HG02981 (cell line): ENCODE results near the gene HES6.
A peak's percentile ranks its signal among the peaks of the same experiment; 100 is the strongest.

Source experiments
- ATAC-seq: cut with Tn5 transposase; IDR thresholded peaks from one replicate; pipeline ENCODE4 v1.9.1; 2021; ENCODE audit warnings: mild to moderate bottlenecking, moderate library complexity; ENCODE audit not compliant: unreplicated experiment

HES6 gene

DNA sequence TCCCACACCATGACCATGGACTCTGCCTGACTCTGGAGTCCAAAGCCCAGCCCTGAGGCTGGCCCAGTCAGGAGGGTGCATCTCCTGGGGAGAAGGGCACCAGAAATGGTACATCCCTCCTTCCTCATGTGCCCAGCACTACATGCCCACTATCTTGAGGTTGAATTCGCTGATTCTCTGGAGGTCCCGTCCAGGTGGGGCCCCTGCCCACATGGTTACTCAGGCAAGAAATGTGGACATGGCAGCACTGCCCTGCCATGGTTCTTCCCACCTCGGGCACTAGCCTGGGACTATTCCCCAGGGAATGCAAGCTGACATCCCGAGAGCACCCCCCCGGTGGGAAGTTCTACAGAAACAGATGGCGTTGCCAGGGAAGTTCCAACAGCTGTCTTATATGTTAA lies 15.3 kb upstream of the HES6 start:
- no peak for ATAC-seq

DNA sequence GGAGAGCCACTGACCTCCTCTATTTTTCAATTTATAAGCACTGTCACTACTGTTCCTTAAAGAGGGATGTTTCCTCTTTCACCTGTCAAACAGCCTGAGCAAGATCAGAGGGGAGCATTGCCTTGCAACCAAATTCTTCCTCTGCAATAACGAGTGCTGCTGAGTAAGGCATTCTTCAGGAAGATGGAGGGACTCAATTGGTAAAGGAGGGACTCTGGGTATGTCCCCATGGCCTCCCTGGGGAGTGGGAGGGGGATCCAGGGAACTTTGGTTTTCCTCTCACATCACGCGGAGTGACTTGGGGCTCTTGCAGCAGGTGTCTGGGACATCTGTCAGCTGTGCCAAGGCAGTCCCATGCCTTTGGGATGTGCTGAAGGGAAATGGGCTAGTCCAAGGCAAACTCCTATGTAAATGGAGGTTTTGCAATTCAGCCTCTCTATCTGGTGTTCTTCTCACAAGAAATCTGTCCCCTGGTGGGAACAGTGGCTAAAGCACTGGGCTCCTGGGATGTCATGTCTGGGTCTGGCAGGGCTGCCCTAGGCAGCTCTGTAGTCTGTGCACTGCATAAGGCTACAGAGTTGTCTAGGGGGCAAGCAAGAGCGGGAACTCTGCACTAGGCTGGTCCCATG lies 14.4 kb upstream of the HES6 start:
- ATAC-seq: no peak

GRCh38 chr2:238252766-238253630 lies 13.2 kb upstream of the HES6 start:
- no peak for ATAC-seq

GRCh38 chr2:238251986-238252385 lies 12.1 kb upstream of the HES6 start:
- no peak for ATAC-seq

DNA sequence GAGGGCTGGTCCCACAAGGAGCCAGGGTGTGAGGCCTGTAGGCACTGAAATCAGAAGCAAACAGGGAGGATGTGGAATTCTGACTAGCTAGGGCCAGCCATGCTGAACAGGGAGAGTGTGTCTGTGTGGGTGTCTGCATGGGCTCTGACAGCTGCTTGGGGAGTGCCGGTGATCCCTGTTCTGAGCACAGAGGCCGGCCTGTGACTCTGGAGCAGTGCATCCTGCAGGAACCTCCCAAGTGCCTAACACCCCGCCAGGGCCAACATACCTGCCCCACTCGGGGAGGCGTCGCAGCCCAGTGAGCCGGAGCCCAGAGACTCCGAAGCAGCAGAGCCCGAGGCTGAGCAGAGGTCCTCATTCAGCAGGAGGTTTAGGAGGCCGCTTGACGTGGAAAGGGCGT lies 11.5 kb upstream of the HES6 start:
- no peak for ATAC-seq

GRCh38 chr2:238250896-238251295 lies 11.1 kb upstream of the HES6 start:
- no peak for ATAC-seq

- no peak for ATAC-seq
Measured at GRCh38 chr2:238247841-238248453, 8.1 kb upstream of the HES6 start.

DNA sequence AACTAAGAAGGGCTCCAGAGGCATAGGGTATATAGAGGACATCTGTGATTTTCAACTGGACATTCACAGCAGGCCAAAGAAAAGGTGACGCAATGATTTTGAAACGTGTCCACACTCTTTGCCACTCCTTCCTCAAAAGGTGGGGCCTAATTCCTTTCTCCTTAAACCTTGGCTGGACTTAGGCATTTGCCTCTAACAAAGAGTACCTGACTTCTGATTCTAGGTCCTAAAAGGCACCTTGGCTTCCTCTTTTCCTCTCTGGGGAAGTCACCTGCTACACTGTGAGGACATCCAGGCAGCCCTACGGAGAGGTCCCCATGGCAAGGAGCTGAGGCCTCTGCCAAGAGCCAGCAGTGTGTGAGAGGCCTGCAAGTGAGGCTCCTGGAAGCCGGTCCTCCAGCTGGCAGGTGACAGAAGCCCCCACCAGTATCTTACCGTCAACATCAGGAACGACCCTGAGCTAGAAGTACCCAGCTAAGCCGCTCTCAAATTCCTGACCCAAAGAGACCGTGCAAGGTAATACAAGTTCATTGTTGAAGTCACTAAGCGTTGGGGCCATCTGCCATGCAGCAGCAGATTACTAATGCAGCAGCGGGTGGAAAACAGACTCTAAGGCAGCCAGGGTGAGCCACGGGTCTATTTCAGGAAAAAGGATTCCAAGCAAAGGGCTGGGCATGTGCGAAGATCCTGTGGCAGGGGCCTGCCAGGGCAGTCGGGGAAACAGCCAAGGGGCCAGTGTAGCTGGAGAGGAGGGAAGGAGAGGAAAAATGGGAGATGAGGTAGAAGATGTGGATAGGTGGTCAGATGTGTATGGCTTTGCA lies 7.4 kb upstream of the HES6 start:
- ATAC-seq: no peak

GRCh38 chr2:238244151-238244550 lies 4.3 kb upstream of the HES6 start:
- ATAC-seq: no peak

DNA sequence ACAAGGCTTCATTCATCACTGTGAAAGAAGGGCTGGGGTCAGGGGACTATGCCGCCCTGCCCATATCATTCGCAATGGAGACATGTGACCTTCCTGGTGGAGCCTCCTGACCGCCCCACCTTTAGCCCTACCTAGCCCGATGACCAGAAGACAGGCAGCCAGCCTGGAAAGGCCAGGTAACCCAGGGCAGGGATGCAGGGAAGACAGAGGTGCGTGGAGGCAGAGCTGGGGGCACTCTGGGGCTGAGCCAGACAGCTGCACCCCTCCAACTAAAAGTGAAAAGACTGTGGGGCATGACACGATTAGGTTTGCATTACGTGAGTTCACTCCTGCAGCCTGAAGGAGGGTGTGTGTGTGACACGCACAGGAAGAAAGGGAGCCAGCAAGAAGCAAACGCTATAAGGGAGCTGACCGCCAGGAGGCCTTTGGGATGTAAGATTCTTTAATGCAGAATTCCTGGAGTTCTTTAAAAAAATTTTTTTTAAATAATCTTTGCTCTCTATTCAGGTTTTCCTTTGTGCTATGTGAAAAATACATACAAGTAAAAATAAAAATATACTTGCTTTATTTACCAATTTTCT lies 3.7 kb upstream of the HES6 start:
- no peak for ATAC-seq

- ATAC-seq: no peak
Measured at GRCh38 chr2:238242731-238243495, 3.1 kb upstream of the HES6 start.

GRCh38 chr2:238241970-238242369 lies 2.1 kb upstream of the HES6 start:
- ATAC-seq: no peak

DNA sequence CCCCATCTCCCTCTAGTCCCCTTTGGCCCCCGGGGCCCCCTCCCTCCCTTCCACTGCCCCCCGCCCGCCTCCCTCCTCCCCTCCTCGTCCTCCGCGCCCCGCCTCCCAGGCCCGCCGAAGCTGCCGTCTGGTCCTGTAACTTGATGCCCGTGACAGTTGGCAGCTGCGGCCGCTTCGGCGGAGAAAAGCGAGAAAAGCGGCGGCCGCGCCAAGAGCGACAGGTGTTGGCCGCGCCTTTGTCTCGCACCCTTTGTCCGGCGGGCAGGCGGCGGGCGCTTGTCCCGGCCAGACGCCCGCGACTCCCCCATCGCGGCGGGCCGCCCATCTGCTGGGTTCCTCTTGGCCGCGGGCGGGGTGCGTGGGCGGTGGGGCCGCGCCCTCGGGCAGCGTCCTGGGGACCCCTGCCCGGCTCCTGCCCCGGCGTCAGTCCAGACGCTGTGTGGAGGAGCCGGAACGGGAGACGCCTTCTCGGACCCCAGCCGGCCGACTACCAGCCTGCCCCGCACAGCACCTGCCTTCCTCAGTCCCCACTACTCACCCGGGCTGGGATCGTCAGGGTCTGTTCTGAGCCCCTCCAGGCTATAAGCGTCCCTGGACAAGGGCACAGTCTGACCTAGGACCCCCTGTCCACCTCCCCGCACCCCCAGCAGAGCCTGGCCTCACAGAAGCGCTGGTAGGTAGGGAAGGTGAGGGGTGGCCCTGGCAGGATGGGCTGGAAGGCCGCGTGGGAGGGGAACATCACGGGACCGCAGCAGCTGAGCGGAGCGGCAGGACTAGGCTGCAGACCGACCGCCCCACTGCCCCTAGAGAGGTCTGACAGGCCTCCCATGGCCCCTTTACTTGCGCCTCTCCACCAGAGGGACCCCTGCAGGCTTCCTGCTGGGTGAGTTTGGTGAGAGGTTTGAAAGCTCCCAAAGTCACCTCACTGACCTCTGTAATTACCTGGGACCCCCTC lies 1.2 kb upstream of the HES6 start:
- no peak for ATAC-seq

DNA sequence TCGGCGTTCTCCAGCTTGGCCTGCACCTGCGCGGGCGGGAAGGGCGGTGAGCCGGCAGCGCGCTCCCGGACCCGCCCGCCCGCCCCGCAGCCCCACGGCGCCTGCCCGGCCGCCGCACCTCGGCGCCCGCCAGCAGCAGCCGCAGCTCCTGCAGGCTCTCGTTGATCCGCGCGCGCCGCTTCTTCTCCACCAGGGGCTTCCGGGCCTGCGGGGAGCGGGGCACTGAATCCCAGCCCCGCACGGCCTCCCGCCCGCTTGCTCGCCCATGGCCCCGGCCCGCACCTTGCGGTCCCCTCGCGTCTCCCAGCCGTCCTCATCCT lies 335 bp downstream of the HES6 start:
- ATAC-seq: peak; percentile 18

GRCh38 chr2:238238766-238239542 lies 884 bp downstream of the HES6 start:
- ATAC-seq: peak; percentile 3

DNA sequence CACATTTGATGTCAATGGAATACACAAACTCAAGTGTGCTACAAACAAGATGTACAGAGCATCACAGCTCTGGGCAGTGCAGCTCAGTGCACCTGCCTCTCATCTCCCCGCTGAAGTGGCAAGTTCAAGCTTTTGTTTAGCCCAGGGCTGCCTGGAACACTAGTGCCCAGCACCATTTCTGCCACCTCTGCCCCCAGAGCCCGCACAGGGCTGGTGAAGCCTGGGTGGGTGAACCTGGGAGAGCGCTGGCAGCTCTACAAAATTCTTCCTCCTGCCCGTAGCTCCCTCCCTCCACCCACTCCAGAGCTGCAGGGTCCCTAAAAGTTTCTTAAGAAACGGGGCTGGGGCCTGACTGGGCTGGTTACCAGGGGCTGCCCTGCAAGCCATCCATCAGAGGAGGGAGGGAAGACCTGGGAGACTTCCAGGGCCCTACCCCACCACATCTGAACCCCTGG lies 1.5 kb downstream of the HES6 start:
- ATAC-seq: no peak

DNA sequence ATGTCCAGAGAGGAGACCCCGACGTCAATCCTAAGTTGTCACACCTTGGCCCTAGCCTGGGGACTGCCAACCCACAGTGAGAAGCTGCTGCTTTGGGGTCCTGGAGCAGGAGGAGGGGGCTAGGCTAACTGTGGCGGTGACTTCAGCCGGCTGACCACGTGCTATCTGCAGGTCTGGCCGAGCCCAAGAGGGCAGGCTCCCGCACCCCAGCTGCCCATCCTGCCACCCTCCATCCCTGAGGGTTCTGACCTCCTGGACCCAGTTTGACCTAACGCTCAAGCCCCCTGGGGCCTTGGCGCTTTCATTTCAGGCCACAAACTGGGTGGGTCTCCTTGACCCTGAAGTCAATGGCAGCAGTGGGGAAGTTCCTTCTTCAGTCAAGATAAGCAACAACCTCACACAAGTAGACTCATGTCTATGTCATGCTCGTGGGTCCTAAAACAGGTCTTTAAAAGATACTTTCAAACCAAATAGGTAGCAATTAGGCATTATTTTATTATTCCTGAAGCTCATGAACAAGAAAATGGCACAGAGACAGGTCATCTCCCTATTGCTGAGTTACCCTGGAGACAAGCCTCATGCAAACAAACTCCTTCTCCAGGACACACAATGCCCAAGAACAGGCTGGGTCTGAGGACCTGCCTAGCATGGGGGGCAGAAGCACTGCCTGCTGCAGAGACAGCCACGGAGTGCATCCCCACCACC lies 2.3 kb downstream of the HES6 start:
- no peak for ATAC-seq

- no peak for ATAC-seq
Measured at GRCh38 chr2:238236571-238236970, 3.3 kb downstream of the HES6 start.
